Neural cell (in vitro differentiated cells): ENCODE results near the gene PLA2G6. TPM values are rescaled to one million over a fixed set of nuclear protein-coding genes. Genes with fewer than 3 reads are reported as not detected.

Experiments
- H2AFZ ChIP-seq: fragments of 200-600, 300-800 bp; sonication (generic), shearing (Covaris generic); 2 replicates; pipeline ENCODE4 v1.6.0; 2014; ENCODE audit warnings: low read depth, mild to moderate bottlenecking, antibody characterized with exemption, low read length, moderate library complexity
- H3F3A ChIP-seq: fragments of 200-600 bp; shearing (Covaris generic); 2 replicates; pipeline ENCODE4 v1.6.1; 2016; ENCODE audit warnings: mild to moderate bottlenecking, moderate library complexity, mixed read lengths, antibody characterized with exemption, low read length; ENCODE audit not compliant: insufficient read depth, poor library complexity, severe bottlenecking
- H3K27ac ChIP-seq: fragments of 200-600, 300-800 bp; sonication (generic), shearing (Covaris generic); 2 replicates; pipeline ENCODE4 v1.5.1; 2014; ENCODE audit warnings: mild to moderate bottlenecking, low read length, moderate library complexity
- H3K27me3 ChIP-seq: fragments of 300-800, 200-600 bp; sonication (generic), shearing (Covaris generic); 2 replicates; pipeline ENCODE4 v1.6.0; 2014; ENCODE audit warnings: mild to moderate bottlenecking, low read depth, low read length, moderate library complexity; ENCODE audit not compliant: insufficient read depth
- H3K36me3 ChIP-seq: fragments of 300-800, 200-600 bp; sonication (generic), shearing (Covaris generic); 2 replicates; pipeline ENCODE4 v1.5.1; 2014; ENCODE audit warnings: mild to moderate bottlenecking, antibody characterized with exemption, low read length, moderate library complexity; ENCODE audit not compliant: insufficient read depth
- H3K4me2 ChIP-seq: fragments of 300-800, 200-600 bp; sonication (generic), shearing (Covaris generic); 2 replicates; pipeline ENCODE4 v1.6.0; 2014; ENCODE audit warnings: mild to moderate bottlenecking, low read length
- H3K4me3 ChIP-seq: fragments of 300-800, 200-600 bp; sonication (generic), shearing (Covaris generic); 2 replicates; pipeline ENCODE4 v1.5.1; 2014; ENCODE audit warnings: mild to moderate bottlenecking, low read length, moderate library complexity
- H3K79me2 ChIP-seq: fragments of 200-600 bp; shearing (Covaris generic); replicated peaks from 2 replicates; pipeline ENCODE4 v1.6.0; 2014; ENCODE audit warnings: mild to moderate bottlenecking, low read length, moderate library complexity; ENCODE audit not compliant: insufficient read depth
- H3K9ac ChIP-seq: fragments of 300-800, 200-600 bp; sonication (generic), shearing (Covaris generic); 2 replicates; pipeline ENCODE4 v1.6.1; 2016; ENCODE audit warnings: mild to moderate bottlenecking, low read length, mixed read lengths
- H3K9me2 ChIP-seq: fragments of 200-600 bp; shearing (Covaris generic); 2 replicates; pipeline ENCODE4 v1.6.1; 2016; ENCODE audit warnings: mild to moderate bottlenecking, low read length, mixed read lengths; ENCODE audit not compliant: insufficient read depth
- H3K9me3 ChIP-seq: fragments of 200-600, 300-800 bp; sonication (generic), shearing (Covaris generic); 2 replicates; pipeline ENCODE4 v1.6.1; 2016; ENCODE audit warnings: mild to moderate bottlenecking, mixed run types, low read length, moderate library complexity, mixed read lengths
- H4K20me1 ChIP-seq: fragments of 200-600 bp; shearing (Covaris generic); 2 replicates; pipeline ENCODE4 v1.6.1; 2016; ENCODE audit warnings: mild to moderate bottlenecking, mixed run types; ENCODE audit not compliant: insufficient read depth
- CTCF ChIP-seq: fragments of 450-650 bp; IDR thresholded peaks from 2 replicates; pipeline ENCODE4 v1.5.1; 2014; ENCODE audit warnings: antibody characterized with exemption, mild to moderate bottlenecking, moderate library complexity; ENCODE audit not compliant: poor library complexity, severe bottlenecking
- EP300 ChIP-seq: fragments of 450-650 bp; conservative IDR thresholded peaks from 2 replicates; pipeline ENCODE4 v1.6.1; 2014; ENCODE audit warnings: antibody characterized with exemption, mild to moderate bottlenecking, moderate library complexity; ENCODE audit not compliant: poor library complexity, severe bottlenecking
- EZH2 ChIP-seq: fragments of 200-600, 300-800 bp; shearing (Covaris generic), sonication (generic); IDR thresholded peaks from 2 replicates; pipeline ENCODE4 v1.6.1; 2014; ENCODE audit warnings: antibody characterized with exemption, low read length, borderline replicate concordance, mild to moderate bottlenecking; ENCODE audit not compliant: insufficient read depth, poor library complexity, severe bottlenecking
- MXI1 ChIP-seq: fragments of 450-650 bp; conservative IDR thresholded peaks from 2 replicates; pipeline ENCODE4 v1.6.1; 2014; ENCODE audit warnings: antibody characterized with exemption, mild to moderate bottlenecking; ENCODE audit not compliant: poor library complexity, severe bottlenecking
- POLR2AphosphoS5 ChIP-seq: IDR thresholded peaks from 2 replicates; pipeline ENCODE4 v1.6.1; 2012
- RAD21 ChIP-seq: fragments of 450-650 bp; conservative IDR thresholded peaks from 2 replicates; pipeline ENCODE4 v1.6.1; 2014; ENCODE audit warnings: antibody characterized with exemption, mild to moderate bottlenecking, moderate library complexity
- REST ChIP-seq: IDR thresholded peaks from 2 replicates; pipeline ENCODE4 v1.6.1; 2012; ENCODE audit warnings: borderline replicate concordance
- SMC3 ChIP-seq: fragments of 450-650 bp; conservative IDR thresholded peaks from 2 replicates; pipeline ENCODE4 v1.6.1; 2014; ENCODE audit warnings: antibody characterized with exemption, mild to moderate bottlenecking, moderate library complexity; ENCODE audit not compliant: poor library complexity
- TAF1 ChIP-seq: IDR thresholded peaks from 2 replicates; pipeline ENCODE4 v1.6.1; 2012; ENCODE audit warnings: low read depth
- polyA plus RNA-seq: library from polyadenylated mRNA; depleted of rRNA; stranded (reverse); fragments of >200 nt; gene quantifications from 2 replicates; pipeline ENCODE4 v1.2.3, GENCODE V29; 2014

Gene PLA2G6
- polyA plus RNA-seq, 1 donor from 2014 or later = 18.5 TPM

GRCh38 chr22:38142606-38143005, 39.0 kb downstream of the PLA2G6 start:
- H2AFZ ChIP-seq = no peak overlapping the region
- H3K9ac ChIP-seq = no peak overlapping the region
- H3K27me3 ChIP-seq = no peaks in the 10 kb centered on the region
- H3K36me3 ChIP-seq = no peaks in the 10 kb centered on the region
- no peaks in the 10 kb centered on the region for H3F3A ChIP-seq
- H3K27ac ChIP-seq = no peak overlapping the region
- no peaks in the 10 kb centered on the region for H3K79me2 ChIP-seq
- H4K20me1 ChIP-seq = no peaks in the 10 kb centered on the region
- no peak overlapping the region for H3K4me3 ChIP-seq
- no peaks in the 10 kb centered on the region for H3K9me3 ChIP-seq
- TF ChIP-seq TAF1 (no peak), REST (no peak), EP300 (no peak), MXI1 (no peak), EZH2 (no peak), RAD21 (no peak), POLR2AphosphoS5 (no peak), SMC3 (no peak), CTCF (no peak)
- no peak overlapping the region for H3K4me2 ChIP-seq
- H3K9me2 ChIP-seq = no peaks in the 10 kb centered on the region

GRCh38 chr22:38141217-38141973, 40.2 kb downstream of the PLA2G6 start:
- Histone ChIP-seq H3K4me3 (no peak overlapping the region), H3K27ac (no peak overlapping the region), H3K4me2 (no peak overlapping the region), H4K20me1 (no peaks in the 10 kb centered on the region), H3K9ac (no peak overlapping the region), H3K36me3 (no peaks in the 10 kb centered on the region), H3K27me3 (no peaks in the 10 kb centered on the region), H3K9me2 (no peaks in the 10 kb centered on the region), H3F3A (no peaks in the 10 kb centered on the region), H3K9me3 (no peaks in the 10 kb centered on the region), H3K79me2 (no peaks in the 10 kb centered on the region), H2AFZ (no peak overlapping the region)
- TF ChIP-seq EP300 = no peak

GRCh38 chr22:38139901-38140300, 41.7 kb downstream of the PLA2G6 start:
- Histone ChIP-seq H3K9me2 (no peaks in the 10 kb centered on the region), H3K4me2 (no peak overlapping the region), H3K9me3 (no peaks in the 10 kb centered on the region), H3K9ac (no peak overlapping the region), H3K27ac (no peak overlapping the region), H3F3A (no peaks in the 10 kb centered on the region), H2AFZ (no peak overlapping the region), H3K27me3 (no peaks in the 10 kb centered on the region), H3K4me3 (no peak overlapping the region), H4K20me1 (no peaks in the 10 kb centered on the region), H3K36me3 (no peaks in the 10 kb centered on the region), H3K79me2 (no peaks in the 10 kb centered on the region)
- TF ChIP-seq EZH2 (no peak), TAF1 (no peak), POLR2AphosphoS5 (no peak), SMC3 (no peak), MXI1 (no peak), EP300 (no peak), RAD21 (no peak), REST (no peak), CTCF (no peak)
